Renal cortical epithelial cell (primary cell): ENCODE data around the gene FLAD1. TPM values are rescaled to one million over a fixed set of nuclear protein-coding genes. Genes with fewer than 3 reads are reported as not detected.
A peak's percentile ranks its signal among the peaks of the same experiment; 100 is the strongest.

ENCODE experiments used
- DNase-seq: peaks from one replicate; pipeline ENCODE4 v3.0.0-alpha.2; 2011; ENCODE audit warnings: low read depth
- total RNA-seq: library from RNA; depleted of rRNA; stranded (reverse); fragments of >200 nt; gene quantifications from 2 replicates; pipeline ENCODE4 v1.2.3, GENCODE V29; 2014

The FLAD1 gene
- total RNA-seq, 1 donor from 2014 or later: 21.6 TPM

- DNase-seq: no peak
Measured at GRCh38 chr1:154951901-154952657, 31.1 kb upstream of the FLAD1 start.

- no peak for DNase-seq
Measured at GRCh38 chr1:154952664-154953063, 30.5 kb upstream of the FLAD1 start.

GRCh38 chr1:154953611-154954038, 29.5 kb upstream of the FLAD1 start:
- no peak for DNase-seq

GRCh38 chr1:154954541-154954940, 28.6 kb upstream of the FLAD1 start:
- no peak for DNase-seq

GRCh38 chr1:154955039-154955717, 28.0 kb upstream of the FLAD1 start:
- DNase-seq: peak; percentile 81

DNA sequence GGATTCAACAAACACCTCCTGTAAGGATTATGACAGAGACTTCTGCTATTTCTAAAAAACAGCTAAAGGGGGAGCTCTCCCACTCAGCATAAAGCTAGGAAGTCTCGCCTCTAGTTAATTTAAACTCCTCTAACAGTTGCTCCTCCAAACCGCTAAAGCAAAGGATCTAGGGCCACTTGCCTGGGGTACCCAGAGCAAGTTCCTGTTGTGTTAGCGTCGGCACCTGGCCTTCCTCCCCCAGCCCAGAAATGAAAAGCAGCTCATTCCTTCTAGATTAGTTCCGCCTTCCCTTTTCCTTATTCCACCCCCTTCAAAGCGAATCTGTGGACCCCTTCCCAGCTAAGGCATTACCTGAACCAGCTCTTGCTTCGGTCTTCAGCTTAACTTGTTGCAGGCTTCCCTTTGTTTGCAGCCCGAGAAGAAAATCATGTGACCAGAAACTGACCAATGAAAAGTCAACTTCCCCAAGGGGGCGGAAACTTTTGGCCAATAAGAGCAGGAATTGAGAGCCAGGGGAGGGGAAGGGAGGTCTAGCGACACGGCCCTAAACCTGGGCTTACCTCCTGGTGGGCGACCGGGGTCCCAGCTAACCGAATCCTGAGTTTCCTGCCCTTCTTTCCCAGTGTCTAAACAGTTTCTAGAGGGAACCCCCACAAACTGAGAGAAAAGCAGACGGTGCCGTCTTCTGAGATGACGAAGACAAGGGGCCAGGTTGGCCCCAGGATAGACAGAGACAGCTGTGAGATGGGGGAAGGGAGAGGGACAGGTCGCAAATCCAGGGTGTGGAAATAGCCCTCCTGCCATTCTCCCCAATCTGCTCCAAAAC, 27.2 kb upstream of the FLAD1 start, which contains the start of gene PBXIP1:
PBXIP1 (minus strand) TSS at position 382 of the 826 bp plus-strand sequence. CDS start 2,378 bp downstream, outside the sequence.
- DNase-seq: peak; percentile 94

DNA sequence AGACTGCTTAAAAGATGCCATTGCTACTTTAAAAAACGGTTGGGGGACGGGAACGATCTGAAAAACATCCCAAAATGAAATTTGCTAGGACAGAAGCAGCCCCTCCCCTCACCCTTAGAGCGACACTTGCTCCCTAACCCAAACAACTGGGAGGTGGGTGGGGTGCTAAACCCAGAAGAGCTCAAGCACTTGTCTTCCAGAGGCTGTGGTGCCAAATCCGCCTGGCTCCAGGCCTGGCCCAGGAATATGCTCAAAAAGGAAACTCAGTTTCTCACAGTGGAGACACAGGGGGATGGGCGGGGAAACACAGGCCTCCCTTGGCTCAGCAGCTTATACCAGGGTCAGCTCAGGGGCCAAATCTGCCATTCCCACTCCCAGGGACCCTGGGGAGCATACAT, 26.6 kb upstream of the FLAD1 start:
- DNase-seq: no peak

DNA sequence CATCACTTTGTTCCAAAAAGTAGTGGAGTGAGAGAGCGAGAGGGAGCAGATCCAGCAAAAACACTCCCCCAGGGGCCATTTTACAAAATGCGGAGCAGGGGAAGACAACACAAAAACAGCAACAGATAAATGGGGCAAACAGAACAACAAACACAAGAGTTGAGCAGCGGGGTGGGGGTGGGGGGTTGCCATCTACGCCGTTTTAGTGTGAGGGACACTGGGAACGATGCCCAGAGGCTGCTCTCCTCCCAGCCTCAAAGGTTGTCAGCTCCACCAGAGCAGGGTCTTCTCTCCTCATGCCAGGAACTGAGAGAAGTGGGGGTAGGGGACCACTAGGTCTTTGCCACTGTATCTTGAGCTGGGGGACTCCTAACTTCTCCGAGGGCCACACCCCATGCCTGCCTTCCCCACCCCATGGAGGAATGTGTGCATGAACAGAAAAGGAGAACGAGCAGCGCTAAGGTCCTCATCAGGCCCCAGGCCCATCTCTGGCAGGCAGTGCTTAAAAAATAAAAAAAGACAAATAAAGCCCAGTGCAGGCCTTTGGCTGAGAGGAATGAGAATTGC, 26.0 kb upstream of the FLAD1 start:
- DNase-seq: no peak

GRCh38 chr1:154958036-154958435, 25.1 kb upstream of the FLAD1 start:
- no peak for DNase-seq

GRCh38 chr1:154958681-154959425, 24.3 kb upstream of the FLAD1 start:
- no peak for DNase-seq

- no peak for DNase-seq
Measured at GRCh38 chr1:154959426-154959780, 23.7 kb upstream of the FLAD1 start.

- no peak for DNase-seq
Measured at GRCh38 chr1:154960446-154961136, 22.6 kb upstream of the FLAD1 start.

DNA sequence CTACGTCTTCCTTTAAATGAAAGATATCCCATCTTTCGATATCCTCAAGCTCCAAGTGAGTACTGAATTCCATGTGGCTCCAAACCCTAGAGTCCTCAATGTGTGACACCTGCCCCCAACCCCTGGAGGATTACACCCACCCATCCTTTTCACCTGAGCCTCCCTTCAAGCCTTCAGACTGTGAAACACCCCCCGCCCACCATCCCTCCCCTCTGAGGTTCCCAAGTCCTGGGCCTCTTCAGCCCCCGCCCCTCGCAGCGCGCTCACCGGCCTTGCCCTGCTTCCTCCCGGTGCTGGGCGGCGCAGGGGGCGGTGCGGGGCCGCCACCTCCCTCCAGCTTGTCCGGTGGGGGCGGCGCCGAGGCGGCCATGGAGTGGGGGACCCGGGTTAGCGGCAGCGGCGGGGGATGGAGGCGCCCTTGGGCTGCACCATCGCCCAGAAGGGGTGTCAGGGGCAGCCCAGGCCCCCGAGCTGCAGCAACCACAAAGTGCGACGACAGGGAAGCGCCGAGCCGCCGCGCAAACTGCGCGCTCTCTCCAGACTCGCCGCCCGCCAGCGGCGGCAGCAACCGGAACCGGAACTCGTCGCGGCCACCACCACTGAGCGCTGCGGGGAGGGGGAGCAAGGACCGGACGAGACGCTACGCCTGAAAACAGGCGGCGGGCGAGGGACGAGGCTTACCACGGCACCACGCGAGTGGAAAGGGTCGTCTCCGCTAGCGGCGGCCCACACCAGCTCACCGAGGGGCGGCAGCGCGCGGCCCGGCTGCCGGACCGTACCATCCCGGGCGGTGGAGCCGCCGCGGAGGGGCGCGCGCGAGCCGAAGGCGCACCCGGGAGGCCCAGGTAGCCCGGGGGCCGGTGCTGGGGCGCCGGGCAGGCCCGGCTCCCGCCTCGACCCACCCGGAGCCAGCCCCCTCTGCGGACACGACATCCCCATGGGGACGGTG, 21.7 kb upstream of the FLAD1 start, which contains the start of gene PYGO2:
PYGO2 (minus strand) TSS at position 576 of the 949 bp plus-strand sequence; CDS start at position 370, 206 bp downstream.
- DNase-seq: peak; percentile 33

DNA sequence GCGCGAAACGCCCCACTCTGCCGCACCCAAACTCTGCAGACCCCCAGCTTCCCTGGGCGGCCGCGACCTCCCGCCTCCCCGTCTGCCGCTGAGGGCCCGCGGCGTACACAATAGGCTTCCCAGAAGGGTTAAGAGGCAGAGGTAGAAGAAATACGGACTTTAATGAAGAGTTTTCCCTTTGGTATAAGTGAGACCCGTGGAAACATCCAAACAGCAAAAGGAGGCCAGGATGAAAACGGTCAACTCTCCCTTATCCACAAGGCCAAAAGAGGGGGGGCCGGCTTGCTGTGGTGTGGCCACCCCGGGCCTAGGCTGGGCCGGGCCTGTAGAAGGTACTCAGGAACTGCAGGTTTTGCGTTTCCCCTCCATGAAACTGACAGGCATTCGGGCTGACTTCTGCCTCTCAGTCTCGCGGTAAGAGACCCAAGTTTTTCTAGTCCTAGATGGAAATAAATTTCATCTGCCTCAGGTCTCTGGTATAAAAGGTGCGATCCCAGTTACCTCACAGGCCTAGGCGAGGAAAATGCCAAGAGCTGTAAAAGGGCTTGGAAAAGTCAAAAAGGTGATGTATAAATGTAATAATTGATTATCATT, 20.9 kb upstream of the FLAD1 start:
- DNase-seq: no peak

DNA sequence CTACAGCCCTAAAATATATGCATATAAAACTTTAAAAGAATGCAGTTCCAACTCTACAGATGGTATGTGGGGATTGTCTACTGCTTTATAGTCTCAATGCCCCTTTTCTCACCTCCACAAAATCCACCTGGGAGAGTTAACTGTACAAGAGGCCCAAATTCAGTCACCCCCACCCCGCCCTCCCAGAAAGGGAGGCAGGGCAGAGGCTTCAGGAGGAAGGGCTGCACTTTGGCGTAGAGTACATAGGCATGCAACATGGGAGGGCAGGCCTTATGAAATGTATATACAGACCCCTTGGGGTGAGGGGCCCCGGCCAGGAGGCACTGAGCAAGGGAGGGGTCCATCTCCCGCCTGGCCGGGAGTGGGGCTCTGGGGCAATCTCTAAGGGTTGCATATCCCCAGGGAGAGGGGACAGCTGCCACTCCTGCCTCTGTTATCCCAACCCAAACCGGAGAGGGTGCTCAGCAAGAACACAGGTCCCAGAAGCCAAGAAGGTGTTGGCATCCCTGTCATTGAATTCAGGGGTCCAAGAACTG, 20.3 kb upstream of the FLAD1 start:
- DNase-seq: no peak

DNA sequence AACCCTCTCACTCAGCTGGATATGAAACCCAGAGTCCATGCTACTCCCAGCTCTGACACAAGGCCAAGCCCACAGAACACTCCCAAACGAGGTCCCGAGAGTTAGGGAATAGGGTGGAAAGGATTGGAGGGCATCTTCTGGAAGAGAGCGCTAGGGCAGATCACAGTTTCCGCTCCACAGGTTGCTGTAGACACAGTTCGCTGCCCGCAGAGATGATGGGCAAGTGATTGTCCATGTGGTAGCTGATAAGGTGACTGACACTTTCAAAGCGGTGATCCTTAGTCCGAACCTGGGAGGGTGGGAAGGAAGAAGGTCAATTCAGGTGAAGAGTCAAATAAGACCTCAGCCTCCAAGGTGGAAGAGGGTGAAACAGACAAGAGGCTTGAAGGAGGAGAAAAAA, 19.5 kb upstream of the FLAD1 start:
- DNase-seq: no peak

- no peak for DNase-seq
Measured at GRCh38 chr1:154964359-154964758, 18.8 kb upstream of the FLAD1 start.

GRCh38 chr1:154966111-154966510, 17.0 kb upstream of the FLAD1 start:
- no peak for DNase-seq
